Measurements from ENCODE around the gene KCTD15.

The KCTD15 gene

DNA sequence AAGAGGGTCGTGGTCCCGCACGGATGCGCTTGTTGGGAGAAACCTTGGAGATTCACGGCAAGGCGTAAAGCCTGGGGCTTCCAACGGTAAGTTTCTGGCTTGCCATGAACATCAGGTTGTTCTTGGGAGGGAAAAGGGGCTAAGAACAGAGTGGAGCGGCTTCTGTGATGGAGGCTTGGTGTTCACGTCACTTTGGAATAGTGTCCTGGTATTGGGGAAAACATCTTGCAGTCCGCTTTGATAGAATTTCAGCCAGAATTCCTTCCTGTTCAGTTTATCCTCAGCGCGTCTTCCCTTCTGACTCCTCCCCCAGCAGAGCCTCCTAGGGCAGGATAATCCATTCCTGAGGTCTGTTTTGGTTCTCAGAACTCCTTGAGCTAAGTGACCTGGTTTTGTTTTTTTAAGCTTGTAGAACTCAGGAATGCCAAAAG is 2.0 kb downstream of the KCTD15 start:
- DNase-seq: no peak

DNA sequence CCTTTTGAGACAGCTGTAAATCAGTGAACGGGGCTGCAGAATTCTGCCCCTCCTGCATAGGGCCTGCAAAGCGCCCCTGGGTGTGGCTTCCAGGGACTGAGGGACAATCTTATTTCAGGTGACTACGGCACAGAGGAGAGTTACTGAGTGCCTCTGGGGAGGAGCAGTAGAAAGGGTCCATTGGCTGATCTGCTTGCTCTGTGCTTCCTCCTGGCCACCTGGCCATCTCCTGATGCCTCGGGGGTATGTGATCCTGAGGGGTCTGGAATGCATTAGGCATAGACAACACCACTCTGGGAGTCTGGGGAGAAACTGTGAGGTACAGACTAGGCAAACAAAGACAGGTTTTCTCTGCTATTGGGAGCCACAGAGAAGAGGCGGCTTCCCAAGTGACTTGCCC is 2.8 kb downstream of the KCTD15 start:
- DNase-seq: no peak

DNA sequence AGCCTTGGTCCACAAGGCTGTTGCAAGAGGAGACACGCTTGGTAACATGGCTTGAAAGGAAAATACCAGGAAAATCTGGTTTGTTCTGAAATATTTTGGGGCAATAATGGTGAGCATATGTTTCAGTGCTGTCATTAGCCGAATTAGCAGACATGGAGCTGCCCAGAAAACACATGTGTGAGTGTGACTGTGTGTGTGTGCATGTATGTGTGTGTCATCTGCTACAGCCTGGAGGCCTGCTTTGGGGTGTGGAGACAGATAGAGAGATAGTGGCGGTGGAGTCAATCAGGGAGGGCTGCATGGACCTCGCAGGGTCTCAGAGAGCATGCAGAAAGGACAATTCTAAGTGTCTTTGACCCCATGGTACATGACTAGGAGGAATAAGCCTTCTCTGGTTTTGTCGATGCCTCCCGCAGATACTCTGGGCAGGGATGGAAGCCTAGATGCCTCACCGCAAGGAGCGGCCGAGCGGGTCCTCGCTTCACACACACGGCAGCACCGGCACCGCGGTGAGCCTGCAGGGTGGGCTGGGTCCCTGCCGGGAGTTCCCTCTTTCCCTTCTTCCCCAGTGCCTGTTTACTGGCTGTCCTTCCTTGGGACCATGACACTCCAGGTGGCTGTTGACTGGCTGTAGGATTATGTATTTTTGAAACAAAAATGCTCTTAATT is 3.5 kb downstream of the KCTD15 start:
- no peak for DNase-seq

DNA sequence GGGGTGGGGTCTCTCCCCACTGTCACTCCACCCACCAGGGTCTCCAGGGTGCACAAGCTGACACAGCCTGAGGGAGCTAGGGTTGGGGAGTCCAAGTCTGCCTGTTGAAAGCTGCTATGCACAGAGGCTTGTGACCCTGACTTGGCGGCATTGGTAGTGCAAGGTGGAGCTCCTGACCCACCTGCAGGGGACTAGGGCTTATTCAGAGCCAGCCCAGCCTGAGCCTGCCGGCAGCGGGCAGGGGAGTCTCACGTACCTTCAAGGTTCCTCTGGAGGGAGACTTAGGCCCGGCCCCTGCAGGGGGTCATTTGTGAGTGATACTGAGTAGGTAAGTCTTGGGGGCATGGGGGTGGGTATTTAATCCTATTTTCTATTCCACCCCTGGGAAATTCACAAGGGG is 4.7 kb downstream of the KCTD15 start:
- no peak for DNase-seq

DNA sequence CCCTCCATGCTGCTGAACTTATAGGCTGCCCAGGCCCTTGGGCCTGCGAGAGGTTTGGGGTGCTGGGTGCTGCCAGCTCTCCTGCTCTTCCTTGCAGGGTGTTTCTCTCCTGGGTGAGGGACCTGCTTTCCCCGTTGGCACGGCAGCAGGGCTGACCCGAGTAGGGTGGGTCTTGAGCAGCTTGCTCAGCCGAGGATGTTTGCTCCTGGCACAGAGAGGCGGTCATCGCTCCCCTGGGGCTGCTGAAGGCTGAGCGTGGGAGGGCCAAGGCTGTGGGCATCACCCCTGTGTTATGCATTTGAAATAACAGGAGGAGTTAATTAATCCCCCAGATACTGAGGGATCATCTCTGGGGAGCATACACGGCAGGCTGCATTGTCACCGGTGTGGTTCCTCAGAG is 5.3 kb downstream of the KCTD15 start:
- no peak for DNase-seq

DNA sequence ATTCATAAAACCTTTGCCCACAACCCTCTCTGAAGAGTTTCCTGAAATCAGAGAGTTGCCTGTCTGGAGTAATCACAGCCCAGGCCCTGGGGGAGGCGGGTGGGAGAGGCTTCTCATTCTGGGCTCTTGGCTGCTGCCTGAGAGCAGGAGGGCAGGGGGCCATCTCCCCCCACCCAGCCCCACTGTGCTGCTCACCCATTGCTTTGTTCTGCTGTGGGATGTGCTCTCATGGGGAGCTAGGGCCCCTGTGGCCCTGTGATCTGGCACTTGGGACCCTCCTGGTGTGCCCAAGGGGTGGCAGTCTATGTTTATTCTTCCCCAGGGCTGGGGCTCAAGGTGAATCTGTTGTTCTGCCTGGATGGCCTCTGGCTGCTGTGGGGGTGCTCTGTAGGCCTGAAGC is 6.1 kb downstream of the KCTD15 start:
- DNase-seq: no peak

DNA sequence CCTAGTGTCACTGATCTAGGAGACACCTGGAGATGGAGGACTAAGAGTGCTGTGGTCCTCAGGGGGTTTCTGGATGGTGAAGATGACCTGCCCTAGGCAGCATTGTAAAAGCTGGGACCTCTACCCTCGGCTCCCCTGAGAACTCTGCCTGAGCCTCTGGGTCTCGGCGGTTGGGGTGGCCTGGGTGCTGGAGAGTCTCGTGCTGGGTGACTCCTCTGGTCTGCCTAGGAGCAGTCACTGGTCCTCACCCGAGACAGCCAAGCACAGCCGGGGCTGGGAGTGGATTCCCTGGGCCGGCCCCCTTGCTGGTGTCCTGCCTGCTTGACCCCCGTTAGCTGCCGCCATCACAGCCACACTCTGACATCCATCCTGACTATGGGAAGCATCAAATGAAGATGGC is 6.7 kb downstream of the KCTD15 start:
- no peak for DNase-seq

DNA sequence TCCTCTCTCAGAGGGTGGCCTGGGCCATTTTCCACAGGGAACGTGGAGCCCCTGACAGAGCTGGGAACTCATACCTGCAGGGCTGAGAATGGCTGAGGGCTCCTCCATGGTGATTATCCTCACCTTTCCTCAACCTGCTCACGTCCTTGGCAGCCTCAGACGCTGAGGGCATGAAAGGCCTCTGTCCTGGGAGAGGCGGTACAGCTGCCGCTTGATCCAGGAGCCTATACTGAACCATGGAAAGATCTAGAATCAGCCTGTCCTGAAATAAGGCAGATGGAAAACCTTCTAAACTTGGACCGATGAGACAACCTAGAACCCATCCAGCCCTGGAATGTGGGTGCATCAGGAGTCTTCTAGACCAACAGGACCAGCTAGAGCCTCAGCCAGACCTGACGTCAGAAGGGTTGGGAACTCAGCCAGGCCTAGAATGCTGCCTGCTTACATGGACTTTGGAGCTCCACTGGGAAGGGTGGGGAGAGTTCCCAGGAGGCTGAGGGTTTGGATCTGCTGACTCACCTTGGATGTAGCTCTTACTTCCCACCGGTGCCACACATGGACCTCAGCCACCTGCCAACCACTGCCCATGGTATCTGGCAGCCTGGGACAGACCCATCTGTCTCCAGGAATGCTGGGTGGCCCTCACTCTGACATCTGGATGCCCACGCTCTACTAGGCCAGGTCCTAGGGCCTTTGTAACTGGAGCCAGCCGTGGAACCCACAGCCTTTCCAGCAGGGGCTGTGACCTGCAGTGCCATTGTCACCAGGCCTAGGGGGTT is 7.5 kb downstream of the KCTD15 start:
- no peak for DNase-seq

DNA sequence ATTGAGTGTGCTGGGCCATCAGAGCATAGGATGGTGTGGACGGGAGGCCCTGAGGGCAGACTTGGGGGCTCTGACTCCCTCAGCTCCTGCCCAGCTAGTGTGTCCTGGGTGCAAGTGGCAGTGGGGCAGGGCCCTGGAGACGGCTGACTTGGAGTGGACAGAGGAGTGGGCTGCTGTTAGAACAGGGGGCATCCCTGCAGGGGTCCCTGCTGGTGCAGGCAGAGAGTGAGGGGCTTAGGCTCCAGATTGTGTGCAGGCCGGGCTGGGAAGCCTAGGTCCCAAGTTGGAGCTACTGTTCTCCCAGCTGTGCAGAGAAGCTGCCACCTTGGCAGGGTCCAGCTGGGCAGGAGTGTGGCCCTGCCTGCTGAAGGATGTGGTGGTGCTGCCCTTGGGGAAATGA is 8.6 kb downstream of the KCTD15 start:
- no peak for DNase-seq

DNA sequence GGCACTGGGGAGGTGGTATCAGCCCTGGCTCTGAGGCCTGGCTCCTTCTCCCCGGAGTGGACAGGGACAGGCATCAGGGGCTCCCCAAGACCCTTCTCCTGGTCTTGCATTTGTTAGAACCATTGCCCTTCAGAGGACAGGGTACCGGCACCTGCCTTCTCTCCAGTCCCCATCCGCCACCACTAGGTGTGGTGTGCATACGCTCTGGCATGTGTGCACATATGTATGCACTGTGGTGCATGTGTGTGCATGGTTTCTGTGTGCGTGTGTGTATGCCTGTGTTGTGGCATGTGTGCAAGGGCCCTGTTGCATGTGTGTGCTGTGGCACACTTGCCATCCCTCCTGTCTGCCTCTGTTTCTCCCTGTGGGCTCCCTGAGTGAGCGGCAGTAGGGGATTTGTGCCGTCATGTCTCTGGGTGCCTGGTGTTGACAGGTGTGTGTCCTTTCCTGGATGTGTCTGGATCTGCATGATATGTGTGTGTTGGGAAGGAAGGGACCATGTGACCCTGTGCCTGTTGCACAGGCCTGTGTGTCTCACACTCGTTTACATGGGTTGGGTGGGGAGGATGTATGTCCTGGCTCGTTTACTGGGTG is 9.3 kb downstream of the KCTD15 start:
- DNase-seq: no peak

DNA sequence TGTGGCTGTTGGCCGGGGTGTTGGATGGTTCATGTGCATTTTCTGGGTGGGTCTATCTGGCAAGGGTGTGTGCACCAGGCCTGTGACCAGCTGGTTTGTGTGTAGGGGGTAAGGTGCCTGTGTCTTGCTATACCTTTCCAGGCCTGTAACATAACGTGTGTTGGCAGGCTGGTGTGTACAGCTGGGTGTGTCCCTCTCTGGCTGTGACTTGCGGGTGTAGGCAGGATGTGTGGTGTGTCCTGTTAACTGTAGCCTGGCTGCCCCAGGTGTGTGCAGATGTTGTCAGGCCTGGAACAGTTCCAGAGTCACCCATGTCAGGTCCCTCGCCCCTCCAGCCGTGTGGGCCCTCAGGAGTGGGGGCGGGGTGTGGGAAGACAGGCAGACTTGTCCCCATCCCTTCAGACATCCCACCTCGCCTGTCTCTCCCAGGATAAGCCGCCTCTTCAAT is 9.8 kb downstream of the KCTD15 start:
- DNase-seq: no peak

DNA sequence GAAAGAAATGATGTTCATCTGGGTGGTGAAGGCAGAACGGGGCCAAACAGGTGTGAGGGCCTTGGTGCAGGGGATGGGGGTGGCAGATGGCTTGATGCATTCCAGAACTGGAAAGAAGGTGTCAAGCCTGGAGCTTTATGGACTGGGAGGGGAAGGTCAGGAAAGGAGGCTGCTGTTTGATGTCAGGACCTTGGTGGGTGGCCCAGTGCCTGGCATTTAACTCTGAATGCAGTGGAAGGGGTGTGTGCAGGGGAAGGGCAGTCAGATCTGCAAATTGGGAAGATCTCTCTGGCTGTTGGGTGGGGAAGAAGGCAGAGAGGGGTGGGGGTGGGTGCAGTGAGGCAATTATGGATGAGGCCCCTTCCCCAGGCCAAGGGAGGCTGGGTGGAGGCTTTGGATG is 11.7 kb downstream of the KCTD15 start:
- no peak for DNase-seq

DNA sequence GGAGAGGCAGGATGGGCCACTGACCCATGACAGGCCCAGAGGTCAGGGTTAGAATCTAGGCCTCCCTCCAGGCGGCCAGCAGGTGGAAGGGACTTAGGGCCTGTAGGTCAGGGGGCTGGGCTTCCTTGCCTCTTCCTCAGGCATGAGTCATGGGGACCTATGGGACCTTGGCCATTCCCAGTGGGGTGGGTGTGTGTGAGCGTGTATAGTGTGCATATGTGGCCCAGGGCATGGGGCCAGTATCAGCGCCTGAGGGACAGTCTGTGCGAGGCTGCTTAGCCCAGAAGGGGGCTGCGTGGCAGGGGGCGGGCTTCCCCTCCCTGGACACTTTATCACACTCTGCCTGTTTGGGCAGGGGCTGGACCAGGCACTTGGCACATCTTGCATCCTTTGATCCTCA is 13.3 kb downstream of the KCTD15 start:
- no peak for DNase-seq

DNA sequence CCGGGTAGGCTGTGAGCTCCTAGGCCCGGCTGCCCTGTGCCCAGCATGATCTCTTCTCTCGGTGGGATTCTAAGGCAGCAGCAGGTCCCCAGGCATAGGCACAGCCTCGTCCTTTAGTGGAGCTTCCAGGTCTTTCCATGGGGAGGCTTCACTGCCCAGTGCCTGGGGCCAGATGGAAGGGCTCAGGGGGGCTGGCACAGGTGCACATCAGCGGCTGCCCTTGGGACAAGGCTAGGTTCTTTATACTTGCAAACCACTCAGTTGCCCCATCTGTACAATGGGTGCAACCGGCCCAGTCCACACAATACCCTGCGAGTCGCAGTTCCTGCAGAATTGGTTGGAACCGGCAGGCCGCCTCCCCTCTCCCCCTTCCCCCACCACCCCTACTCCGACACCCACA is 14.2 kb downstream of the KCTD15 start:
- DNase-seq: no peak

DNA sequence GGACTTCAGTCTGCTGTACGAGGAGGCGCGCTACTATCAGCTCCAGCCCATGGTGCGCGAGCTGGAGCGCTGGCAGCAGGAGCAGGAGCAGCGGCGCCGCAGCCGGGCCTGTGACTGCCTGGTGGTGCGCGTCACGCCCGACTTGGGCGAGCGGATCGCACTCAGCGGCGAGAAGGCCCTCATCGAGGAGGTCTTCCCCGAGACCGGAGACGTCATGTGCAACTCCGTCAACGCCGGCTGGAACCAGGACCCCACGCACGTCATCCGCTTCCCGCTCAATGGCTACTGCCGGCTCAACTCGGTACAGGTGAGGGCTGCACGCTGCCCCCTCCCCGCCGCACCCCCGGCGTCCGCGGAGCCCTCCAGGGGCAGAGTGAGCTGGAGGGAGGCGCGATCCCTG is 14.6 kb downstream of the KCTD15 start:
- DNase-seq: no peak

DNA sequence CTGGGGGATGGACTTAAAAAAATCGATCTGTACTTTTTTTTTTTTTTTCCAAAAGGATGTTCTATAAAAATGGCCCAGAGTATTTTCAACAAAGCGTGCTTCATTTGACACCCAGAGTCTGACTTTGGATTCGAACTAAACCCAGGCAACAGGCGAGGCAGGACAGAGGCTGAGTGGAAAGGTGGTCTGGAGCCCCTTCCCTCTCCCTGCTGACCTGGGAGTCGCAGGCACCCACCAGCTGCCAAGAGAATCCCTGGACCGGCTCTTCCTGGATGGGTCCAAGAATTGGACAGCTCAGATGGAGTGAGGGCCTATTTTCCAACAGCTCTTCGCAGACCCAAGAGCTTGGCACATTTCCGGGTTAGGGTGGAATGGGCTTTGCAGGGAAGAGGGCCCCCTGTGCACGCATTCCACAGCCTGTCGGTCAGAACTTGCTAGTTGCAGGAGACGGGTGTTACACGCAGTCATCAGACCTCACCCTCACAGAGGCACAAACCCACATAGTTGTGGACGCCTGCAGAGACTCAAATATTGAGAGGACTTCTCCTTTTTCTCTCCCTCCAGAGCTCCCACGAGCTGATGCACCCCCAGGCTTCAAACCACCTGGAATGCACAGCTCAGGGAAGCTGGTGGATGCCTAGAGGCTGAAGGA is 15.2 kb downstream of the KCTD15 start:
- DNase-seq: no peak

DNA sequence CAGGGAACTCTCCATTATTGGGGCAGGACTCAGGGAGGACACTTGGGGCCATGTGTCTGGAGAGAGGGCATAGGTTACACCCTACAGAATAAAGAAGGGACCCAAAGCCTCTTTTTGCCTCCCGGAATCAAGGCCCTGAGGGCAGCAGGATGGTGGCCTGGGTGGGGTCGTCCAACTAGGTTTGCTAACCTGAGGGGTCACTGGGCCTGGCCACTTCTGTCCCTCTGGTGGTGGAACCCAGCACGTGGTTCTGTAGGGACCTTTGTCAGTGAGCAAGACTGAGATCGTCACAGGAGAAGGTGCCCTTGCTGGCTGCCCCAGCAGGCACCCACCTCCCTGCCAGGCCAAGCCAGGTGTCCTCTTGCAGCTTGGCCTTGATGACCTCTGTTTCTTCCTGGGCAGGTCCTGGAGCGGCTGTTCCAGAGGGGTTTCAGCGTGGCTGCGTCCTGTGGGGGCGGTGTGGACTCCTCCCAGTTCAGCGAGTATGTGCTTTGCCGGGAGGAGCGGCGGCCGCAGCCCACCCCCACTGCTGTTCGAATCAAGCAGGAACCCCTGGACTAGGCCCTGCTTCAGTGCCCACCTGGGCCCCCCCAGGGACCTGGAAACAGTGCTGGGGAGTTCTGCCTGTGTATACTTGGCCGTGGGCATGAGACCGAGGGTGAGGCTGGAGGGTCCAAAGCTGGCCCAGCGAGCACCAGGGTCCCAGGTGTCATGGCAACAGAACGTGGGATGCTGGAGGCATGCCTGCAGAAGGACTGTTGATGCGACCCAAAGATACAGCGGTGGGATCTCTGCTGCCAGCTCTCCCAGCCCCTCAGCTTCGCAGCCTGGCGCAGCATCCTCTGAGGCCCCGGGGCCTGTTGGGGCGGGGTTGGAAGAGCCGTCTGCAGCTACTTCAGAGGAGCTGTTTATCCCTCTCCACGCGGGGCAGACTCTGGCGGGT is 16.0 kb downstream of the KCTD15 start:
- no peak for DNase-seq

DNA sequence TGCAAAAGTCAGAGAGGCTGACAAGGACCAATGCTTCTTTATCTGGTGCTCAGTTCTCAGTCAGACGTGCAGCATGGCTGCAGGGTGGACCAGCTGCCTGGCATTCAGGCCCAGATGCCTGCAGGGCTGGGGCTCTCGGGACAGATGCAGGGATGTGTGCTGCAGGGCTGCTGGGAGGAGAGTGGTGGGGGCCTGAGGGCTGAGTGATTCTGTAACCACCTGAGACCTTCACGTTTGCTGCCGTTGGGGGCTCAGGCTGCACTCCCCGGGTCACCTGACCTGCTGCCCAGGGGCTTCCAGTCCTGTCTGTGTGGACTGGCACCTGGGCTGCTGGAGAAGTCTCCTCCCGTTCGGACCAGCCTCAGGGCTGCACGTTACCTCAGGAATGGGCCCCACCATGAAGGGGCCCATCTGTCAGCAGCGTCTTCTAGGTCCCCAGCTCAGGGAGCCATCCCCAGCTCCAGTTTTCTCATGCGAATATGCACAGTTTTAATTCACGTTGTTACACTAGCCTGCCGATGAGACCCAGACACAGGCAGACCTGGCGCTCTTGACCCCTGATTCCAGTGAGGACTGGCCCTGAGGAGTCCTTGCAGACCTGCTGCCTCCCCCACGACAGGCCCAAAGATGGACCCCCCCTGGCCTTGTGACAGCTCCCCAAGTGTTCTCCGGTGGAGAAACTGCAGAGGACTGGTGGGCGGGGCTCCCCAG is 16.9 kb downstream of the KCTD15 start:
- no peak for DNase-seq

DNA sequence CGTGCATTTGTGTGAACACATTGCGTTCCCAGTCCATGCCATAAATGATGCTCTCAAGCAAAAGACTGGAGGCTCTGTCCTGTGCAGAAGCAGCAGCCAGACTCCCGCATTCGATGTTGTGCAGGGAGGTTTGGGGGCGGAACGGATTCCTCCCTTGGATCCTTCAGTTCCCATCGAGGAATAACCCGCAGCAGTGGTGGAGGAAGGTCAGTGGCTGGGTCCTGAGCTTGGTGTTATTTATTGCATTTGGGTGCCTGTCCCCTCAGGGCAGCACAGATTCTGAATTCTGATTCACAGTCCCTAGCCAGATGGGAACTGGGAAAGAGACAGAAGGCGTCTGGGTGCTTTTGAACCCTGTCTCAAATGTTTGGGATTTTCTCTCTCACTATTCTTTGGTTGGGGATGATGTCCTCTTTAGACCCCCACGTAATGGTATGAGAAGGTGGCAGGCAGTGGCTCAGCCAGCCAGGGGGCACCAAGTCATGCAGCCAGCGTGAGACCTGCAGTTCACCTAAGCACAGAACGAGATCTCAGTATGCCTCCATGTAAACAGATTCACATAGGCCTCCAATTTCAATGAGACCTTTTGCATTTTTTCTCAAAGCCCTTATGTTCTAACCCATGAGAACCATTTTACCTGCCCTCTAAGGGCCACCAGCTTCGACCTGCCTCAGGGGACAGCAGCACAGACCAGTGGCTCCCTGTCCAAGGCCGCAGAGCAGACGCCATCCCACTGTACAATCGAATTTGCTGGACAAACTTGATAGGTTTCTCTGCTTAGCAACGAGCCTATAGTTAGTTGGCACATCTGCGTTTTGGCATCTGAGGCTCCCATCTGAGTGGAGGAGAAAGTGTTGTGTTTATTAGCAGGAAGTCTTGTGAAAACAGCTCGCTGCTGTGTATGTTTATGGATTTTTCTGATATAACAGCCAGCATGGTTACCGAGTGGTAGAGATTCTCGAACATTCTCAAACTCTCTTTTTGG is 17.8 kb downstream of the KCTD15 start:
- DNase-seq: no peak
